WTC11 (cell line): ENCODE measurements around the gene BARX2. TPM values are rescaled to one million over a fixed set of nuclear protein-coding genes. Genes with fewer than 3 reads are reported as not detected.

Experiments used
- ATAC-seq: fragments of 200-7000 bp; cut with Tn5 transposase; 2 replicates; pipeline ENCODE4 v1.10.0; 2021; ENCODE audit warnings: mild to moderate bottlenecking, moderate library complexity
- CTCF ChIA-PET: fragments of 300-600 bp; sonication (Branson Sonifier 250); formaldehyde crosslinking; loops from one replicate; lab custom pipeline; 2021; ENCODE audit warnings: antibody characterized with exemption; lab: Charles Lee
- POLR2A ChIA-PET: fragments of 350-600 bp; sonication (Branson Sonifier 250); formaldehyde crosslinking; loops from one replicate; lab custom pipeline; 2021; ENCODE audit warnings: antibody characterized with exemption; lab: Charles Lee
- DNase-seq: peaks from one replicate; pipeline ENCODE4 v3.0.0; 2021; ENCODE audit warnings: low spot score
- H3K27ac Mint-ChIP-seq: 2 replicates; pipeline ENCODE4 v1.8.0; 2021; ENCODE audit warnings: mixed read lengths
- H3K27me3 Mint-ChIP-seq: 2 replicates; pipeline ENCODE4 v1.8.0; 2021; ENCODE audit warnings: low read depth, mild to moderate bottlenecking, moderate library complexity, mixed read lengths
- H3K36me3 Mint-ChIP-seq: 2 replicates; pipeline ENCODE4 v1.8.0; 2021; ENCODE audit warnings: mixed read lengths
- H3K4me1 Mint-ChIP-seq: 2 replicates; pipeline ENCODE4 v1.8.0; 2022; ENCODE audit warnings: mixed read lengths
- H3K4me3 Mint-ChIP-seq: 2 replicates; pipeline ENCODE4 v1.8.0; 2021; ENCODE audit warnings: mild to moderate bottlenecking, moderate library complexity, mixed read lengths
- H3K9me3 Mint-ChIP-seq: 2 replicates; pipeline ENCODE4 v1.8.0; 2021; ENCODE audit warnings: mixed read lengths
- ATF1 ChIP-seq: sonication (generic); formaldehyde crosslinking; IDR thresholded peaks from 2 replicates; pipeline ENCODE4 v1.8.1; 2023; ENCODE audit warnings: mild to moderate bottlenecking, moderate library complexity, missing genetic modification reagents
- CBFB ChIP-seq: sonication (generic); formaldehyde crosslinking; IDR thresholded peaks from 2 replicates; pipeline ENCODE4 v1.8.1; 2022; ENCODE audit warnings: mild to moderate bottlenecking, low read depth, missing genetic modification reagents
- FOXJ3 ChIP-seq: sonication (generic); formaldehyde crosslinking; IDR thresholded peaks from 2 replicates; pipeline ENCODE4 v1.9.0; 2021; ENCODE audit warnings: missing genetic modification reagents, mild to moderate bottlenecking, borderline replicate concordance
- FOXP1 ChIP-seq: sonication (generic); formaldehyde crosslinking; IDR thresholded peaks from 2 replicates; pipeline ENCODE4 v1.8.0; 2022; ENCODE audit warnings: missing genetic modification reagents, mild to moderate bottlenecking, moderate library complexity, borderline replicate concordance
- GABPB1 ChIP-seq: sonication (generic); formaldehyde crosslinking; IDR thresholded peaks from 2 replicates; pipeline ENCODE4 v1.8.1; 2023; ENCODE audit warnings: mild to moderate bottlenecking, missing genetic modification reagents
- IRF2 ChIP-seq: sonication (generic); formaldehyde crosslinking; IDR thresholded peaks from 2 replicates; pipeline ENCODE4 v1.8.0; 2022; ENCODE audit warnings: low read depth, missing genetic modification reagents, borderline replicate concordance
- JAZF1 ChIP-seq: fragments of 250-450 bp; sonication (Bioruptor Pico); IDR thresholded peaks from 2 replicates; pipeline ENCODE4 v1.9.0; 2021; ENCODE audit warnings: moderate library complexity, mild to moderate bottlenecking, inconsistent platforms
- MYBL2 ChIP-seq: sonication (generic); formaldehyde crosslinking; IDR thresholded peaks from 2 replicates; pipeline ENCODE4 v1.8.1; 2023; ENCODE audit warnings: mild to moderate bottlenecking, moderate library complexity, missing genetic modification reagents
- NFYB ChIP-seq: sonication (generic); formaldehyde crosslinking; conservative IDR thresholded peaks from 2 replicates; pipeline ENCODE4 v1.8.0; 2022; ENCODE audit warnings: low read depth, missing genetic modification reagents
- NR1H2 ChIP-seq: sonication (generic); formaldehyde crosslinking; IDR thresholded peaks from 2 replicates; pipeline ENCODE4 v1.9.0; 2021; ENCODE audit warnings: mild to moderate bottlenecking, moderate library complexity, missing genetic modification reagents
- NR3C1 ChIP-seq: sonication (generic); formaldehyde crosslinking; conservative IDR thresholded peaks from 2 replicates; pipeline ENCODE4 v1.8.1; 2023; ENCODE audit warnings: low read depth, mild to moderate bottlenecking, missing genetic modification reagents
- TCF7 ChIP-seq: sonication (generic); formaldehyde crosslinking; IDR thresholded peaks from 2 replicates; pipeline ENCODE4 v1.8.0; 2022; ENCODE audit warnings: mild to moderate bottlenecking, low read depth, missing genetic modification reagents, moderate library complexity
- ZNF263 ChIP-seq: sonication (generic); formaldehyde crosslinking; IDR thresholded peaks from 2 replicates; pipeline ENCODE4 v1.8.1; 2022; ENCODE audit warnings: low read depth, mild to moderate bottlenecking, moderate library complexity, missing genetic modification reagents
- total RNA-seq: library from RNA; stranded (reverse); gene quantifications from 3 replicates; pipeline ENCODE4 v1.2.3, GENCODE V29; 2021
- TF ChIP-seq, protein P1 (sequence below): sonication (generic); formaldehyde crosslinking; conservative IDR thresholded peaks from 2 replicates; pipeline ENCODE4 v1.8.1; 2023; ENCODE audit warnings: mild to moderate bottlenecking, low read depth, missing genetic modification reagents, moderate library complexity
- TF ChIP-seq, protein P2 (sequence below): sonication (generic); formaldehyde crosslinking; IDR thresholded peaks from 2 replicates; pipeline ENCODE4 v1.8.1; 2022; ENCODE audit warnings: mild to moderate bottlenecking, moderate library complexity, missing genetic modification reagents
- TF ChIP-seq, protein P3 (sequence below): sonication (generic); formaldehyde crosslinking; IDR thresholded peaks from 2 replicates; pipeline ENCODE4 v1.8.1; 2023; ENCODE audit warnings: mild to moderate bottlenecking, missing genetic modification reagents, moderate library complexity
- TF ChIP-seq, protein P4 (sequence below): sonication (generic); formaldehyde crosslinking; IDR thresholded peaks from 2 replicates; pipeline ENCODE4 v1.8.0; 2023; ENCODE audit warnings: mild to moderate bottlenecking, missing genetic modification reagents
- TF ChIP-seq, protein P5 (sequence below): sonication (generic); formaldehyde crosslinking; IDR thresholded peaks from 2 replicates; pipeline ENCODE4 v1.8.0; 2022; ENCODE audit warnings: missing genetic modification reagents

BARX2 gene
- total RNA-seq, 1 experiment from 2014 or later = not detected

DNA sequence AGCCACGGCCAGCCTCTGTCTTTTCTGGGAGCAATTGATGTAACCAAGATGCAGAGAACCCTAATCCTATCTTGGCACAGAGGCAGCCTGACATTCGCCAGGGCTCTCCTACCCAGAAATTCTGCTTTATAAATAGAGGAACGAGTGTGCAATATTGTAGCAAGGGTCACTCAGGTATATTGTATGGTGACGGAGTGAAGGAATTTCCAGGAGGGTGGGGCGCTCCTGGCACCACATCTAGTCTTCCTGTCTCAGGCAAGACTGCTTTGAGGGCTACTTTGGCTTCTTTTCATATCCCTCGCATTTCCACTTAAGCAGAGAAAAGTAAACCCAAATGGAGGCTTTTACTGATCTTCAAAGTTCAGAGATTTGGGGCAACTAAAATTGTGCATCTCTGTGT lies 114.4 kb downstream of the BARX2 start:
- CTCF ChIA-PET = no interaction called here
- Mint-ChIP-seq H3K4me3 (no peak overlapping the region), H3K27me3 (no peaks in the 10 kb centered on the region), H3K27ac (no peak overlapping the region), H3K9me3 (peaks cover 15% of the 10 kb centered on the region), H3K36me3 (no peaks in the 10 kb centered on the region; the same call in 1 of the 2 replicates), H3K4me1 (no peaks in the 10 kb centered on the region)
- DNase-seq (no peak), ATAC-seq (no peak)
- POLR2A ChIA-PET = no interaction called here
- TF ChIP-seq, protein P1, sequence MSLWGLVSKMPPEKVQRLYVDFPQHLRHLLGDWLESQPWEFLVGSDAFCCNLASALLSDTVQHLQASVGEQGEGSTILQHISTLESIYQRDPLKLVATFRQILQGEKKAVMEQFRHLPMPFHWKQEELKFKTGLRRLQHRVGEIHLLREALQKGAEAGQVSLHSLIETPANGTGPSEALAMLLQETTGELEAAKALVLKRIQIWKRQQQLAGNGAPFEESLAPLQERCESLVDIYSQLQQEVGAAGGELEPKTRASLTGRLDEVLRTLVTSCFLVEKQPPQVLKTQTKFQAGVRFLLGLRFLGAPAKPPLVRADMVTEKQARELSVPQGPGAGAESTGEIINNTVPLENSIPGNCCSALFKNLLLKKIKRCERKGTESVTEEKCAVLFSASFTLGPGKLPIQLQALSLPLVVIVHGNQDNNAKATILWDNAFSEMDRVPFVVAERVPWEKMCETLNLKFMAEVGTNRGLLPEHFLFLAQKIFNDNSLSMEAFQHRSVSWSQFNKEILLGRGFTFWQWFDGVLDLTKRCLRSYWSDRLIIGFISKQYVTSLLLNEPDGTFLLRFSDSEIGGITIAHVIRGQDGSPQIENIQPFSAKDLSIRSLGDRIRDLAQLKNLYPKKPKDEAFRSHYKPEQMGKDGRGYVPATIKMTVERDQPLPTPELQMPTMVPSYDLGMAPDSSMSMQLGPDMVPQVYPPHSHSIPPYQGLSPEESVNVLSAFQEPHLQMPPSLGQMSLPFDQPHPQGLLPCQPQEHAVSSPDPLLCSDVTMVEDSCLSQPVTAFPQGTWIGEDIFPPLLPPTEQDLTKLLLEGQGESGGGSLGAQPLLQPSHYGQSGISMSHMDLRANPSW = no peak
- TF ChIP-seq ZNF263 (CRISPR knock-in tag) (no peak), JAZF1 (no peak), MYBL2 (no peak), TCF7 (CRISPR knock-in tag) (no peak), NR3C1 (CRISPR knock-in tag) (no peak)
- TF ChIP-seq, protein P2, sequence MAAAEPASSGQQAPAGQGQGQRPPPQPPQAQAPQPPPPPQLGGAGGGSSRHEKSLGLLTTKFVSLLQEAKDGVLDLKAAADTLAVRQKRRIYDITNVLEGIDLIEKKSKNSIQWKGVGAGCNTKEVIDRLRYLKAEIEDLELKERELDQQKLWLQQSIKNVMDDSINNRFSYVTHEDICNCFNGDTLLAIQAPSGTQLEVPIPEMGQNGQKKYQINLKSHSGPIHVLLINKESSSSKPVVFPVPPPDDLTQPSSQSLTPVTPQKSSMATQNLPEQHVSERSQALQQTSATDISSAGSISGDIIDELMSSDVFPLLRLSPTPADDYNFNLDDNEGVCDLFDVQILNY (CRISPR knock-in tag) = no peak
- TF ChIP-seq, protein P3, sequence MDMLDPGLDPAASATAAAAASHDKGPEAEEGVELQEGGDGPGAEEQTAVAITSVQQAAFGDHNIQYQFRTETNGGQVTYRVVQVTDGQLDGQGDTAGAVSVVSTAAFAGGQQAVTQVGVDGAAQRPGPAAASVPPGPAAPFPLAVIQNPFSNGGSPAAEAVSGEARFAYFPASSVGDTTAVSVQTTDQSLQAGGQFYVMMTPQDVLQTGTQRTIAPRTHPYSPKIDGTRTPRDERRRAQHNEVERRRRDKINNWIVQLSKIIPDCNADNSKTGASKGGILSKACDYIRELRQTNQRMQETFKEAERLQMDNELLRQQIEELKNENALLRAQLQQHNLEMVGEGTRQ = no peak
- TF ChIP-seq, protein P4, sequence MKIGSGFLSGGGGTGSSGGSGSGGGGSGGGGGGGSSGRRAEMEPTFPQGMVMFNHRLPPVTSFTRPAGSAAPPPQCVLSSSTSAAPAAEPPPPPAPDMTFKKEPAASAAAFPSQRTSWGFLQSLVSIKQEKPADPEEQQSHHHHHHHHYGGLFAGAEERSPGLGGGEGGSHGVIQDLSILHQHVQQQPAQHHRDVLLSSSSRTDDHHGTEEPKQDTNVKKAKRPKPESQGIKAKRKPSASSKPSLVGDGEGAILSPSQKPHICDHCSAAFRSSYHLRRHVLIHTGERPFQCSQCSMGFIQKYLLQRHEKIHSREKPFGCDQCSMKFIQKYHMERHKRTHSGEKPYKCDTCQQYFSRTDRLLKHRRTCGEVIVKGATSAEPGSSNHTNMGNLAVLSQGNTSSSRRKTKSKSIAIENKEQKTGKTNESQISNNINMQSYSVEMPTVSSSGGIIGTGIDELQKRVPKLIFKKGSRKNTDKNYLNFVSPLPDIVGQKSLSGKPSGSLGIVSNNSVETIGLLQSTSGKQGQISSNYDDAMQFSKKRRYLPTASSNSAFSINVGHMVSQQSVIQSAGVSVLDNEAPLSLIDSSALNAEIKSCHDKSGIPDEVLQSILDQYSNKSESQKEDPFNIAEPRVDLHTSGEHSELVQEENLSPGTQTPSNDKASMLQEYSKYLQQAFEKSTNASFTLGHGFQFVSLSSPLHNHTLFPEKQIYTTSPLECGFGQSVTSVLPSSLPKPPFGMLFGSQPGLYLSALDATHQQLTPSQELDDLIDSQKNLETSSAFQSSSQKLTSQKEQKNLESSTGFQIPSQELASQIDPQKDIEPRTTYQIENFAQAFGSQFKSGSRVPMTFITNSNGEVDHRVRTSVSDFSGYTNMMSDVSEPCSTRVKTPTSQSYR (CRISPR knock-in tag) = no peak

DNA sequence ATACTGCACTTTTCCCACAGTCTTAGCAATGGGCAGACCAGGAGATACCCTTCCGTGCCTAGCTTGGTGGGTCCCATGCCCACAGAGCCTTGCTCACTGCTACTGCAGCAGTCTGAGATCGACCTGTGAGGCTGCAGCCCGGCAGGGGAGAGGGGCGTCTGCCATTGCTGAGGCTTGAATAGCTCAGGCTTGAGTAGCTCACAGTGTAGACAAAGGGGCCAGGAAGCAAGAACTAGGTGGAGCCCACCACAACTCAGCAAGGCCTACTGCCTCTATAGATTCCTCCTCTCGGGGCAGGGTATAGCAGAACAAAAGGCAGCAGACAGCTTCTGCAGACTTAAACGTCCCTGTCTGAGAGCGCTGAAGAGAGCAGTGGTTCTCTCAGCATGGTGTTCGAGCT lies 118.1 kb downstream of the BARX2 start:
- Mint-ChIP-seq H3K4me3 (no peak overlapping the region), H3K9me3 (peaks cover 17% of the 10 kb centered on the region), H3K36me3 (no peaks in the 10 kb centered on the region; the same call in 1 of the 2 replicates), H3K27ac (no peak overlapping the region), H3K27me3 (no peaks in the 10 kb centered on the region), H3K4me1 (no peaks in the 10 kb centered on the region)
- no peak for TF ChIP-seq TCF7 (CRISPR knock-in tag)
- TF ChIP-seq NR1H2 = no peak
- TF ChIP-seq NFYB (CRISPR knock-in tag) = no peak
- TF ChIP-seq IRF2 (CRISPR knock-in tag) = no peak
- TF ChIP-seq FOXP1 (CRISPR knock-in tag) = no peak
- no peak for TF ChIP-seq GABPB1
- TF ChIP-seq CBFB (CRISPR knock-in tag) = no peak
- no peak for TF ChIP-seq ATF1 (CRISPR knock-in tag)
- TF ChIP-seq FOXJ3 (CRISPR knock-in tag) = no peak
- TF ChIP-seq, protein P5, sequence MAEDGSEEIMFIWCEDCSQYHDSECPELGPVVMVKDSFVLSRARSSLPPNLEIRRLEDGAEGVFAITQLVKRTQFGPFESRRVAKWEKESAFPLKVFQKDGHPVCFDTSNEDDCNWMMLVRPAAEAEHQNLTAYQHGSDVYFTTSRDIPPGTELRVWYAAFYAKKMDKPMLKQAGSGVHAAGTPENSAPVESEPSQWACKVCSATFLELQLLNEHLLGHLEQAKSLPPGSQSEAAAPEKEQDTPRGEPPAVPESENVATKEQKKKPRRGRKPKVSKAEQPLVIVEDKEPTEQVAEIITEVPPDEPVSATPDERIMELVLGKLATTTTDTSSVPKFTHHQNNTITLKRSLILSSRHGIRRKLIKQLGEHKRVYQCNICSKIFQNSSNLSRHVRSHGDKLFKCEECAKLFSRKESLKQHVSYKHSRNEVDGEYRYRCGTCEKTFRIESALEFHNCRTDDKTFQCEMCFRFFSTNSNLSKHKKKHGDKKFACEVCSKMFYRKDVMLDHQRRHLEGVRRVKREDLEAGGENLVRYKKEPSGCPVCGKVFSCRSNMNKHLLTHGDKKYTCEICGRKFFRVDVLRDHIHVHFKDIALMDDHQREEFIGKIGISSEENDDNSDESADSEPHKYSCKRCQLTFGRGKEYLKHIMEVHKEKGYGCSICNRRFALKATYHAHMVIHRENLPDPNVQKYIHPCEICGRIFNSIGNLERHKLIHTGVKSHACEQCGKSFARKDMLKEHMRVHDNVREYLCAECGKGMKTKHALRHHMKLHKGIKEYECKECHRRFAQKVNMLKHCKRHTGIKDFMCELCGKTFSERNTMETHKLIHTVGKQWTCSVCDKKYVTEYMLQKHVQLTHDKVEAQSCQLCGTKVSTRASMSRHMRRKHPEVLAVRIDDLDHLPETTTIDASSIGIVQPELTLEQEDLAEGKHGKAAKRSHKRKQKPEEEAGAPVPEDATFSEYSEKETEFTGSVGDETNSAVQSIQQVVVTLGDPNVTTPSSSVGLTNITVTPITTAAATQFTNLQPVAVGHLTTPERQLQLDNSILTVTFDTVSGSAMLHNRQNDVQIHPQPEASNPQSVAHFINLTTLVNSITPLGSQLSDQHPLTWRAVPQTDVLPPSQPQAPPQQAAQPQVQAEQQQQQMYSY (CRISPR knock-in tag) = no peak
- DNase-seq = no peak
- ChIA-PET CTCF (interaction anchor here (0.9 kb wide), 1 partner anchor 118 kb away, joined by 3 read pairs; the partner anchor contains the start of gene BARX2), POLR2A (no interaction called here)
- no peak for ATAC-seq
